22Rv1 (cell line): ENCODE results near the gene NUP42.

Experiments used
- H3K27ac ChIP-seq: fragments of 450-650 bp; 2 replicates; pipeline ENCODE4 v1.5.1; 2017
- CTCF ChIP-seq: fragments of 450-650 bp; IDR thresholded peaks from 2 replicates; pipeline ENCODE4 v1.5.1; 2017; ENCODE audit warnings: mild to moderate bottlenecking
- ZFX ChIP-seq: fragments of 450-650 bp; IDR thresholded peaks from 2 replicates; pipeline ENCODE4 v1.6.1; 2017; ENCODE audit warnings: antibody characterized with exemption, borderline replicate concordance

The NUP42 gene

GRCh38 chr7:23181684-23182553, at the start of gene NUP42:
TSS of gene NUP42 (plus strand) at chr7:23182048. CDS start at chr7:23182086, 38 bp downstream.
- TF ChIP-seq ZFX (peak; percentile 45; the same call in 1 of the 2 replicates), CTCF (no peak)
- H3K27ac ChIP-seq, result peak within 1 kb of the TSS; percentile 91

- TF ChIP-seq ZFX, result no peak
- no peak for TF ChIP-seq CTCF
- no peak overlapping the region for H3K27ac ChIP-seq
Observed at GRCh38 chr7:23133797-23134196, 48.1 kb upstream of the NUP42 start.

- no peak for TF ChIP-seq CTCF
- TF ChIP-seq ZFX, result no peak
- H3K27ac ChIP-seq, result no peak overlapping the region
Observed at GRCh38 chr7:23135755-23136154, 46.1 kb upstream of the NUP42 start.

- H3K27ac ChIP-seq, result no peak overlapping the region
- no peak for TF ChIP-seq CTCF
- no peak for TF ChIP-seq ZFX
Observed at GRCh38 chr7:23136216-23136615, 45.6 kb upstream of the NUP42 start.

GRCh38 chr7:23157679-23158078, 24.2 kb upstream of the NUP42 start:
- no peak overlapping the region for H3K27ac ChIP-seq
- TF ChIP-seq CTCF (no peak), ZFX (no peak)

- TF ChIP-seq CTCF, result no peak
- TF ChIP-seq ZFX, result no peak
Observed at GRCh38 chr7:23158546-23158945, 23.3 kb upstream of the NUP42 start.

GRCh38 chr7:23161482-23161881, 20.4 kb upstream of the NUP42 start:
- no peak for TF ChIP-seq CTCF
- TF ChIP-seq ZFX, result no peak
- H3K27ac ChIP-seq, result no peak overlapping the region

More at GRCh38 chr7:23158546-23158945, 23.3 kb upstream of the NUP42 start:
- no peak overlapping the region for H3K27ac ChIP-seq
